ENCODE results near the gene KLHL41. TPM values are rescaled to one million over a fixed set of nuclear protein-coding genes. Genes with fewer than 3 reads are reported as not detected.
"Not testable (repeated sequence)": the region's sequence is repeated elsewhere in the genome, so short reads cannot be mapped to it uniquely, and the experiment has no call there.

The KLHL41 gene
- total RNA-seq, 1 donor, result 0.43 TPM

DNA sequence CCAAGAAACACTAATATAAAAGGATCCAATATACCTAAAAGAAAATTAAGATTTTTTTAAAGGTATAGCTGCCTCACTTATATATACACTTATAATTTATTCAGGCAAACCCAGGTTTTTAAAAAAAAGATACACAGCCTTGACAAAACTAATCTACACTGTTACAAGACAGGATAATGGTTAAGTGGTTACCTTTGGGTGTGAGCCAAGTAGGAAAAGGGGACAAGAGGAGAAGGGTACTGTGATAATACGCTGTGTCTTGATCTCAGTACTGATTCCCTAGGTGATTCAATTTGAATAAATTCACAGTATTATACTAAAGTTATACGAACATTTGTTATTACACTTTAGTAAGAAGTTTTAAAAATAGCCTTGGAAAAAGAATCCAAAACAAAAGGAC is 30.6 kb downstream of the KLHL41 start:
- TF ChIP-seq, protein P1, sequence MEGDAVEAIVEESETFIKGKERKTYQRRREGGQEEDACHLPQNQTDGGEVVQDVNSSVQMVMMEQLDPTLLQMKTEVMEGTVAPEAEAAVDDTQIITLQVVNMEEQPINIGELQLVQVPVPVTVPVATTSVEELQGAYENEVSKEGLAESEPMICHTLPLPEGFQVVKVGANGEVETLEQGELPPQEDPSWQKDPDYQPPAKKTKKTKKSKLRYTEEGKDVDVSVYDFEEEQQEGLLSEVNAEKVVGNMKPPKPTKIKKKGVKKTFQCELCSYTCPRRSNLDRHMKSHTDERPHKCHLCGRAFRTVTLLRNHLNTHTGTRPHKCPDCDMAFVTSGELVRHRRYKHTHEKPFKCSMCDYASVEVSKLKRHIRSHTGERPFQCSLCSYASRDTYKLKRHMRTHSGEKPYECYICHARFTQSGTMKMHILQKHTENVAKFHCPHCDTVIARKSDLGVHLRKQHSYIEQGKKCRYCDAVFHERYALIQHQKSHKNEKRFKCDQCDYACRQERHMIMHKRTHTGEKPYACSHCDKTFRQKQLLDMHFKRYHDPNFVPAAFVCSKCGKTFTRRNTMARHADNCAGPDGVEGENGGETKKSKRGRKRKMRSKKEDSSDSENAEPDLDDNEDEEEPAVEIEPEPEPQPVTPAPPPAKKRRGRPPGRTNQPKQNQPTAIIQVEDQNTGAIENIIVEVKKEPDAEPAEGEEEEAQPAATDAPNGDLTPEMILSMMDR (IDR thresholded peaks at IDR 0.05; ENCODE audit: insufficient read depth, low read depth, low read length), result no peak

DNA sequence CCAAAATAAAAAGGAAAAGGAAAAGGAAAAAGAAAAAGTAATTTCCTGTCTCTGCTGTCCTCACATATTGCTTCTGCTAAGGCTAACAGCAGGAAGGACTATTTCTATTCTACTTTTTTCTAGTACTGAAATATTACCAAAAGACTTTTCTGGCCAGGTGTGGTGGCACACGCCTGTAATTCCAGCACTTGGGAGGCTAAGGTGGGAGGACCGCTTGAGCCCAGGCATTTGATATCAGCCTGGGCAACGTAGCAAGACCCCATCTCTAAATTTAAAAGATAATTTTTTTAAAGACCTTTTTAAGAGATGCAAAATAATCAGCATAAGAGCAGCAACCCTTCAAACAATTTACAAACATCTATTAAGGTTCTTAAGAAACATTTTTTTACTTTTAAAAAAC is 32.9 kb downstream of the KLHL41 start:
- DNase-seq (ENCODE audit: low read depth), result no peak
- H3K4me3 ChIP-seq (ENCODE audit: low read depth, low read length), result no peak overlapping the region
- TF ChIP-seq, protein P1 (IDR thresholded peaks at IDR 0.05; ENCODE audit: insufficient read depth, low read depth, low read length), result no peak

More for the DNA sequence above, 30.6 kb downstream of the KLHL41 start:
- H3K4me3 ChIP-seq (ENCODE audit: low read depth, low read length), result no peak overlapping the region
- no peak for DNase-seq (ENCODE audit: low read depth)

DNA sequence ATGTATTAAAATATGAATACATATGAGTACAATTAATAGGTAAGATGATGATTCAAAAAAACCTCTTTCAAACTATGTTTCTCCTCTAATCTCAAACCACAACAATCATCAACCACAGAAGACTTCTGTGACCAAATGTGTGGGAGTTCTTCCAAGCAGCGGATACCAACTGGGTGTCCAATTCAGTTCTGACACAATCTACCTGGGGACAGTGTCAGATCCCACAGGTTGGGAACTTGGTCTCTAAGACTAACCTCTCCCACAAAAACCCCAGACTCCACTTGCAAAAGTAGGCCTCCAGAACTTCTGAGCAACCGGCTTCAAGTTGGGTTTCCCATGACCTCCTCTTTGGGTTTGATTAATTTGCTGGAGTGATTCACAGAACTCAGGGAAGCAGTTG is 37.3 kb downstream of the KLHL41 start:
- TF ChIP-seq, protein P1 (IDR thresholded peaks at IDR 0.05; ENCODE audit: insufficient read depth, low read depth, low read length), result no peak
- no peak overlapping the region for H3K4me3 ChIP-seq (ENCODE audit: low read depth, low read length)
- DNase-seq (ENCODE audit: low read depth), result no peak

DNA sequence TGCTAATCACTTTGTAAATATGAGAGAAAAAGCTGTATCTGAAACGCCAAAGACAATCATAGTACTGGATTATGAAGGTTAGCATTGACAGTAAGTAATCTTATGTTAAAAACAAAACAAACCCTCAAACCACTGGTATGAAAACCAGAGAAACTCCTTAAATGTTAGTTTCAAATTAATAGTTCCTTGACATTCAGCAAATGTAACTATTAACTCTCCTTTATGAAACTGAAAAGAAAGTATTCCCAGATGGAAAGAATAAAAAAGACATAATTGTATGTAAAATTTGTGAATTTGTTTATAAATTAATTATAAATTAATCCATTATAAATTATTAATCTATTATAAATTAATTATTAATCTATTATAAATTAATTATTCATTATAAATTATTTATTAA is 51.9 kb downstream of the KLHL41 start:
- TF ChIP-seq, protein P1 (IDR thresholded peaks at IDR 0.05; ENCODE audit: insufficient read depth, low read depth, low read length), result no peak
- no peak for DNase-seq (ENCODE audit: low read depth)
- no peak overlapping the region for H3K4me3 ChIP-seq (ENCODE audit: low read depth, low read length)

DNA sequence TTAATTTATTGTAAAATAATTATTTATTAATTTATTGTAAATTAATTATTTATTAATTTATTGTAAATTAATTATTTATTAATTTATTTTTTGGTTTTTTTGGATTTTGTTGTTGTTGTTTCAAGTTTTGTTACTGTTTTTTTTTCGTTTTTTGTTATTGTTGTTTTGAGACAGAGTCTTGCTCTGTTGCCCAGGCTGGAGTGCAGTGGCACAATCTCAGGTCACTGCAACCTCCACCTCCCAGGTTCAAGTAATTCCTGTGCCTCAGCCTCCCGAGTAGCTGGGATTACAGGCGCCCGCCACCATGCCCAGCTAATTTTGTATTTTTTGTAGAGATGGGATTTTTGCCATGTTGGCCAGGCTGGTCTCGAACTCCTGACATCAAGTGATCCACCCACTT is 52.6 kb downstream of the KLHL41 start:
- not testable (repeated sequence) for DNase-seq (ENCODE audit: low read depth); H3K4me3 ChIP-seq (ENCODE audit: low read depth, low read length)

DNA sequence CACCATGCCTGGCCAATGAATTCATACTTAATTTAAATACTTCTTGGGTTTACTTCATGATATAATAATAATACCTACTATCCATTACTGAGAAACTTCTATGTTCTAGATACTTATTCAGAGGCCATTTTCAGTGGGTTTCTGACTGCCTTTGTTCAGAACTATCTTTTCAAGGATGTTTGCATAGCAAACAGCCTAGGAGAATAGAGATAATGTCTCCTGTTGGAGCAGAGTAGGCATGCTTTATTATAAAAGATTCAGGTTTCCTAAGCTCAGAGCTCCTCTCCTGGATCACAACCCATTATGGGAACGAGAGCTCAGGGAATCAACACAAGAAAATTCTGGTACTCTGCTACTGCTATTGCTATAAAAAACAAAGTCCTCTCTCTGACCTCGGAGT is 53.0 kb downstream of the KLHL41 start:
- TF ChIP-seq, protein P1 (IDR thresholded peaks at IDR 0.05; ENCODE audit: insufficient read depth, low read depth, low read length), result no peak
- no peak for DNase-seq (ENCODE audit: low read depth)
- H3K4me3 ChIP-seq (ENCODE audit: low read depth, low read length), result no peak overlapping the region

DNA sequence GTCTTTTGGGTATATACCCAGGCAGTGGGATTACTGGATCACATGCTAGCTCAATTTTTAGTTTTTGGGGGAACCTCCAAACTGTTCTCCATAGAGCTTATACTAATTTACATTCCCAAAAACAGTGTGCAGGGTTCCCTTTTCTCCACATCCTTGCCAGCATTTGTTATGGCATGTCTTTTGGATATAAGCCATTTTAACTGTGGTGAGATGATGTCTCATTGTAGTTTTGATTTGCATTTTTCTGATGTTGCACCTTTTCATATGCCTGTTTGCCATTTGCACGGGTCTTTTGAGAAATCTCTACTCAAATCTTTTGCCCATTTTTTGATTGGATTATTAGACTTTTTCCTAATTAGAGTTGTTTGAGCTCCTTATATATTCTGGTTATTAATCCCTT is 56.2 kb downstream of the KLHL41 start:
- no peak overlapping the region for H3K4me3 ChIP-seq (ENCODE audit: low read depth, low read length)
- TF ChIP-seq, protein P1 (IDR thresholded peaks at IDR 0.05; ENCODE audit: insufficient read depth, low read depth, low read length), result no peak
- no peak for DNase-seq (ENCODE audit: low read depth)

Data from fibroblast of villous mesenchyme (primary cell).